K562 (cell line): ENCODE measurements around the gene PHACTR2. TPM values are rescaled to one million over a fixed set of nuclear protein-coding genes. Genes with fewer than 3 reads are reported as not detected.

Source experiments
- E2F5 ChIP-seq: sonication (generic); formaldehyde crosslinking; IDR thresholded peaks from 2 replicates; pipeline ENCODE4 v1.8.0; 2022; ENCODE audit warnings: mild to moderate bottlenecking, missing genetic modification reagents
- GATAD2B ChIP-seq: fragments of 450-650 bp; IDR thresholded peaks from 2 replicates; pipeline ENCODE4 v1.6.1; 2017; ENCODE audit warnings: mild to moderate bottlenecking, borderline replicate concordance
- HINFP ChIP-seq: fragments of 450-650 bp; conservative IDR thresholded peaks from 2 replicates; pipeline ENCODE4 v1.6.1; 2016; ENCODE audit warnings: missing genetic modification characterization, low read depth, mild to moderate bottlenecking, control low read depth, missing compliant biosample characterization
- KAT7 ChIP-seq: sonication (generic); formaldehyde crosslinking; IDR thresholded peaks from 2 replicates; pipeline ENCODE4 v1.8.0; 2022; ENCODE audit warnings: missing genetic modification reagents, mild to moderate bottlenecking, borderline replicate concordance
- L3MBTL2 ChIP-seq: fragments of 450-650 bp; IDR thresholded peaks from 2 replicates; pipeline ENCODE4 v1.6.1; 2016; ENCODE audit warnings: mild to moderate bottlenecking, moderate library complexity
- NFE2 ChIP-seq: IDR thresholded peaks from 2 replicates; pipeline ENCODE4 v1.6.1; 2014; ENCODE audit warnings: antibody characterized with exemption, low read depth
- SMAD3 ChIP-seq: fragments of 450-650 bp; formaldehyde crosslinking; conservative IDR thresholded peaks from 2 replicates; pipeline ENCODE4 v1.4.0; 2020; ENCODE audit warnings: mild to moderate bottlenecking
- STAT5B ChIP-seq: fragments of 250-450 bp; sonication (Bioruptor Pico); IDR thresholded peaks from 2 replicates; pipeline ENCODE4 v1.8.0; 2021; ENCODE audit warnings: mild to moderate bottlenecking, inconsistent platforms
- ZBTB49 ChIP-seq: sonication (generic); formaldehyde crosslinking; IDR thresholded peaks from 2 replicates; pipeline ENCODE4 v1.8.0; 2022; ENCODE audit warnings: missing genetic modification reagents, mild to moderate bottlenecking, borderline replicate concordance
- ZKSCAN8 ChIP-seq: fragments of 200-800 bp; sonication (Bioruptor generic); IDR thresholded peaks from 2 replicates; pipeline ENCODE4 v1.6.1; 2016; ENCODE audit warnings: missing genetic modification characterization, missing compliant biosample characterization
- ZNF232 ChIP-seq: sonication (generic); formaldehyde crosslinking; IDR thresholded peaks from 2 replicates; pipeline ENCODE4 v1.8.0; 2022; ENCODE audit warnings: mild to moderate bottlenecking, missing genetic modification reagents
- ZNF318 ChIP-seq, 2 experiments: fragments of 450-650 bp; IDR thresholded peaks; 2 replicates each; pipeline ENCODE4 v1.6.1; 2016; ENCODE audit warnings: mild to moderate bottlenecking in 2 of 2, borderline replicate concordance in 1 of 2, low read depth in 1 of 2, moderate library complexity in 1 of 2
- polyA plus RNA-seq, 8 experiments: library from polyadenylated mRNA; depleted of rRNA in 4 of 8; stranded (reverse) in 5 of 8; unstranded in 3 of 8; fragments of >200 nt; fragmentation: Nextera tagmentation in 2 of 8; fragmentation: Illumina TruSeq in 1 of 8; extraction: Ambion mirVana in 2 of 8; extraction: Trizol in 1 of 8; gene quantifications; 2 replicates each; pipeline versions ENCODE4 v1.2.1 to v1.2.3, GENCODE V29; 2011 to 2014; ENCODE audit warnings: inconsistent platforms in 1 of 8, missing spikeins in 1 of 8
- total RNA-seq, 7 experiments: library from RNA; depleted of rRNA in 6 of 7; stranded (reverse); fragments of >200 nt in 6 of 7; fragmentation: Illumina TruSeq in 2 of 7; extraction: Trizol in 2 of 7; gene quantifications; 2 replicates each; pipeline versions ENCODE4 v1.2.1 to v1.2.3, GENCODE V29; 2011 to 2021; ENCODE audit warnings: low replicate concordance in 1 of 7

PHACTR2 gene
- total and polyA plus RNA-seq, 9 of the 15 experiments (the other 6 are each of a cell fraction or from before 2014, with no cell fraction given), result 5.3 to 52.5 (median 22.9) TPM

- TF ChIP-seq ZNF318 (IDR thresholded peaks at IDR 0.05; ENCODE audit: borderline replicate concordance in 1 of 2, low read depth in 1 of 2) (no peak), ZNF232 (CRISPR knock-in tag) (no peak), NFE2 (0 out of 2 replicates have a peak, but pooled peaks have one; percentile 8), GATAD2B (no peak), SMAD3 (CRISPR knock-in tag) (0 out of 2 replicates have a peak, but pooled peaks have one; percentile 29), STAT5B (CRISPR knock-in tag) (no peak), KAT7 (CRISPR knock-in tag) (no peak), E2F5 (CRISPR knock-in tag) (no peak), L3MBTL2 (no peak), ZBTB49 (CRISPR knock-in tag) (no peak), ZKSCAN8 (CRISPR knock-in tag) (no peak), HINFP (tag) (no peak)
These were observed 125.2 kb downstream of the PHACTR2 start (continued) for GRCh38 chr6:143802833-143803565.
